ENCODE data around the gene EIF2S2.
A peak's percentile ranks its signal among the peaks of the same experiment; 100 is the strongest.

Gene EIF2S2

DNA sequence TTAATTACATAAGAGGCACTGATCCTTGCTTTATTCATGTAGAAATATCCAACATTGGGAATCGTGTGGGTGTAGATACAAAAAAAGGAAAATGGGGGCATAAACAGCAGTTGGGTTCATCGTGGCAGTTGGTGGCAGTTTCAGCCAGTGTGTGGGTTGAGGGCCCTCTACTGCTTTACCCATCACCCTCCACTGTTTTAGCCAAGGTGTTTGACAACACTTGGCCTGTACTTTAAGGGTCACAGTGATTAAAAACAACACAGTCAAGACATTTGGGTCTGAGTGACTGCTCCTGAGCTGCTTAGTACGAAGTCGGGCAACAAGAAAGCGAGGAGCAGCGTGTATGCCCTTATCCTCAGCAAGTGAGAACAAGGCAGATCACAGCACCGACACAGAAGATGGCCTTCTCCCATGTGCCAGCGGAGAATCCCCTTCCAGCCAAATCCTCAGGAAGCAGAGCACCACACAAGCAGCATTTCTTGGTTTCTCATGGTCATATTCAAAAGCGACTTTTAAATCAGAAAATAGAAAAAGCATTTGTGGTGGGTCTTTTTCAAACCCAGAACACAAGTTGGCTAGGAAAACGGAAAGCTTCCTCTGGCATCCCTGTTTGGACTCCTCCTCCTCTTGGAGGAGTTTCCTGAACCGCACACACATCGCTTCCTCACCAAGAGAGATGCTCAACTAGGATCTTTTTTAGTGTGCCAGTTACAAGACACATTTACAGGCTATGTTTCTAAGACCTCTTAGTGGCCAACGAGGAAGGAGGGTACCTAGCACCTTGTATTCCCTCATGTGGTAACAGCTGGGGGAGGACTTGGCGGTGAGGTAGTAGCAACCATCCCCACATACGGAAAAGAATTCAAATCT, 23.5 kb downstream of the EIF2S2 start:
- DNase-seq (ENCODE audit: low read depth): no peak

DNA sequence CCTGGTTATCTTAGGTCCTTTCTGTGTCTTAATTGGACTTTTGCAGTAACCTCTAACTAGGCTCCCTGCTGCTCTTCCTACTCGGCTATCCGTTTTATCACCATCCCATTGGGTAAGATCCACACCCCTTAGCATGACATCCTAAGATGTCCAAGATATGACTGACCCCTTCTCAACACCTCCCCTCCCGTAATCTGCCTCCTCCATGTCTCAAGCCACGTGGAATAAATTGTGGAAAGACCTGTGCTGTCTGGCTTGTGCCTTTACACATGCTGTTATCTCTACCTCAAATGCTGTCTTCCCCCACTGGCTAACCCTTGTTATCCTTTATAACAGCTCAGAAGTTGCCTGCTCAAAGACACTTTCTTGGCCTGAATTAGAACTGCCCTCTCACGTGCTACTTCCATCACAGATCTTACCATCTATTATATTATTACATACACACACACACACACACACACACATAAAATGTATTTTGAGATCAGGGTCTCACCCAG, 26.5 kb downstream of the EIF2S2 start:
- no peak for DNase-seq (ENCODE audit: low read depth)

DNA sequence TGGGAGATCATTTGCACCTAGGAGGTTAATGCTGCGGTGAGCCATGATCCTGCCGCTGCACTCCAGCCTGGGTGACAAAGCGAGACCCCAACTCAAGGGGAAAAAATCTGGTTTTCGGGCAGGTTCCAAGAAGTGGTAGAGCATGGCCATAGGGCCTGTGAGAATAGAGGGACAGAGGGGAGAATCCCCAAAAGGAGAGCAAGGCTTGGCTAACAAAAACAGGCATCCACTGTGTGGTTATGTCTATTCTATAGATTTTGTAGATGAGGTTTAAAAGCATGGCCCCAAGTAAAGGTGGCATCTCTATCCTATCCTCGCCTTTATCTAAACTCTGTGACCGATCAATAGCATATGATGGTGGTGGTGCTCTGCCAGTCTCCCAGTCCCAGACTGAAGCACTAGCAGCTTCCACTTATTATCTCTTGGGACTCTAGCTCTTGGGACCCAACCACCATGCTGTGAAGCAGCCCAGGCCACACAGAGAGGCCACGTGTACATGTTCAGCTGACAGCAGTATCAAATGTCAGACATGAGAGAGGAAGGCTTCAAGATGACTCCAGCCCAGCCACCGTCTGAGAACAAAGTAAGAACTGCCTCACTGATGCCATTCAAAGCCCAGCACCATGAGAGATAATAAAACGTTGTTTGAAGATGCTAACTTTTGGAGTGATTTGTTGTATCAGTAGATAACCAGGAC, 27.7 kb downstream of the EIF2S2 start:
- DNase-seq (ENCODE audit: low read depth): no peak

DNA sequence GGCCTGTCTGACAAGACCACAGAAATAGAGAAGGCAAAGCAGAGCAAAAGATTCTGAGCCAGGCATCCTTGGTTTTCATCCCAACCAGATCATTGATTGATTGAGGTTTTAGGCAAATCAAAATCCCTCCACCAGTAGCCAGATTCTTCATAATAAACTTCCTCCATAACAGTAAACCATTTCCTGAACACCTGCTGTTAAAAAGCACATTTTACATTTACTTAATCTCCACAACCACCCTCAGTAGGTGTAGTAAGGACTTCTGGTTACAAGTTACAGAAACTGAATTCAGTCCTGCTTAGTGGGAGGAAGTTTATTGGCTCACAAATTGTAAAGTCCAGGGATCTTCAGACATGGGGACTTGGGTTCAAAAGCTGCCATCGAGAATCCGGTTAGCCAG, 28.3 kb downstream of the EIF2S2 start:
- no peak for DNase-seq (ENCODE audit: low read depth)

DNA sequence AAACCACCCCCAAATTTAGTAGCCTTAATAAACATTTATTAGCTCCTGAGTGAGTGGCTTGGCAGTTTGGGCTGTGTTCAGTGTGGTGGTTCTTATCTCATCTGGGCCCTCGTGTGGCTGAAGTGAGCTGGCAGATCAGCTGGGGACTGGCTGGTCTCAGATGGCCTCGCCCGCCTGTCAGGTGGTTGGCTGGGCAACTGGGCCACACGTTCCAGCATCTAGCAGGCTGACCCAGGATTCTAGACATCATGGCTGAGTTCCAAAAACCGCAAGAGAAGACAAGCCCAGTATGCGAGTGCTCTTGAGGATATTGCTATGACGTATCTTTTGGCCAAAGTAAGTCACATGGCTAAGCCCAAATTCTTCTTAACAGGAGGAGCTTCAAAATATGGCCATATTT, 28.9 kb downstream of the EIF2S2 start:
- no peak for DNase-seq (ENCODE audit: low read depth)

DNA sequence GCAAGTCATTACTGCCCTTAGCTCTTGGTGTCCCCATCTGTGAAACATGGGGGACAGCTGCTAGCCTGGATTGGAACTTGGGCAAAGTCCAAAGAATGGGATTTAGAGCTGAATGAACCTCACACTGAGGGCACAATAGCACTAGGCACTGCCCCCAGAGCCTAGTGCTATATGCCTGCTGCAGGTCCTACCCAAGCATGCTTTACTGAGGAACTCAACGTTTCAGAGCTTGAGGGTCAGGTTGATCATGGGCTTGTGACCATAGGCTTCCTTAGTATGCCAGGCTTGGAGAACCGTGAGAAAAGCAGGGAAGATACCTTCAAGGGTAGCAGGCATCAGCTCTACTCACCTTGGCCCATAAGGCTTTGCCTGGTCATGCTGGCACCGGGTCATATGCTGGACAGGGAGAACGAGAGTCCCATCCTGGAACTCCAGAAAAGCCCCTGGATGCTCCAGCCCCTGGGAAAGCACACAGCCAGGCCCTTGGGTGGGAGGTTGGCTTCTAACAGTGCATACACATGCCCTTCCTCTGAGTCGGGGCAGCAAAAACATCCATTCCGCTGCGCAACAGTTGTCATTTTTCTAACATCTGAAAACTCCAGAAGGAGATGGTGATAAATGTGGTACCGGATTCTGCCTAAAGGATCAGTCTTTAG, 29.7 kb downstream of the EIF2S2 start:
- DNase-seq (ENCODE audit: low read depth): no peak

DNA sequence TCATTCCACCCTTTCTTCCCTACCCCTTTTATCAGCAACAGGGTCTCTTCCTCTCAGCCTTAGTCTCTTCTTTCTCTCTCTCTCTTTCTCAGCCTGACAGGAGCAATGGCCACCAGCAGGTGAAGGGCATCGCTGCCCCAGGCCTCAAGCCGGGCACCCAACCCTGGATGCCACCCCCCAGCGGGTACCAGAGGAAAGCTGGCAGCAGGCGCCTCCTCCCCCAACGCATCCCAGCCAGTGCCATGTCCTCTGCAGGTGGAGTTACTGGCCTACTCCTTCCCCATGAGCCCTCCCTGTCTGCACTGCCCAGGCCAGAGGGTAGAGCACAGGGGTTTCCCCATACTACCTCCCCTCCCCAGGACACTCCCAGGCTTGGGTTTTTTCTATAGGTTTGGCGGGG, 32.2 kb downstream of the EIF2S2 start:
- no peak for DNase-seq (ENCODE audit: low read depth)

DNA sequence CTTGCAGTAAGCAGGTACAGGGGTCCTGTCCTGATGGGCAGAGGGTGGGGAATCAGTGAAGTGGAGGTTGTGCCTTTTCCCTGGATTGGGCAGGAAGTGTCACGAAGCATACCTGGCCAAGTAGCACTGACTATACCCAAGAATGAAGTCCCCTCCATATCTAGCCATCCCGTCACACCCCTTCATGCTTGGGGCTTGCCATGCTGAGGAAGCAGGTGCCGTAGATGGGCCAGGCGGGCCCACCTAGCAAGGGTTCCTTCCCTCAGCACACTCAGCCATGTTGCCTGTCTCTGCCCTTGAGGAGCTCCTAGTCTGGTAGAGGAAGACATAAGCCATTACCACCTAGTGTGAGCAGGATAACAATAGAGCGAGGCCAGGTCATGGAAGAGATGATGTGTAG, 33.5 kb downstream of the EIF2S2 start:
- DNase-seq (ENCODE audit: low read depth): no peak

DNA sequence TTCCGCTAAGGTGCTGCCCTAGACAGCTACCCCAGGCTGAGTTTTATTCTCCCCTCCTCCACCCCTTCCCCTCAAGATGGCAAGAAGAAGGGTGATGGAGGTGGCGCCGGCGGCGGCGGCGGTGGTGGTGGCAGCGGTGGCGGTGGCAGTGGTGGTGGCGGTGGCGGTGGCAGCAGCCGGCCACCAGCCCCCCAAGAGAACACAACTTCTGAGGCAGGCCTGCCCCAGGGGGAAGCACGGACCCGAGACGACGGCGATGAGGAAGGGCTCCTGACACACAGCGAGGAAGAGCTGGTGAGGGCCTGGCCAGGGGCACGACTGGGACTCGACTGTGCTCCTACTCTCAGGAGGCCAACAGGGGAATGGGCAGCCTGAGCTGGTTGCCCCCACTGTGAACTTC, 35.1 kb downstream of the EIF2S2 start:
- no peak for DNase-seq (ENCODE audit: low read depth)

DNA sequence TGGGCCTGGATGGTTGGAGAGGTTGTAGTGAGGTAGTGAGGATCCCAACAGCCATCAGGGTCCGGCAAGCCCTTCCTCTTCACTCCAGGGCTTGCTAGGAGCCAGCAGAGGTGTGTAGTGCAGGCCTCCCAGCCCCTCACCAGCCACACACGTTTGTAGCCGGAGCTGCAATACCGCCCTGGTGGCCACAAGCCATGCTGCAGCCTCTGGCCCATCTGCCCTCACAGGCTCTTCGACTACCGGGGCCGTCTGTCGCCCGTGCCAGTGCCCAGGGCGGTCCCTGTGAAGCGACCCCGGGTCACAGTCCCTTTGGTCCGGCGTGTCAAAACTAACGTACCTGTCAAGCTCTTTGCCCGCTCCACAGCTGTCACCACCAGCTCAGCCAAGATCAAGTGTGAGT, 36.4 kb downstream of the EIF2S2 start:
- DNase-seq (ENCODE audit: low read depth): no peak

DNA sequence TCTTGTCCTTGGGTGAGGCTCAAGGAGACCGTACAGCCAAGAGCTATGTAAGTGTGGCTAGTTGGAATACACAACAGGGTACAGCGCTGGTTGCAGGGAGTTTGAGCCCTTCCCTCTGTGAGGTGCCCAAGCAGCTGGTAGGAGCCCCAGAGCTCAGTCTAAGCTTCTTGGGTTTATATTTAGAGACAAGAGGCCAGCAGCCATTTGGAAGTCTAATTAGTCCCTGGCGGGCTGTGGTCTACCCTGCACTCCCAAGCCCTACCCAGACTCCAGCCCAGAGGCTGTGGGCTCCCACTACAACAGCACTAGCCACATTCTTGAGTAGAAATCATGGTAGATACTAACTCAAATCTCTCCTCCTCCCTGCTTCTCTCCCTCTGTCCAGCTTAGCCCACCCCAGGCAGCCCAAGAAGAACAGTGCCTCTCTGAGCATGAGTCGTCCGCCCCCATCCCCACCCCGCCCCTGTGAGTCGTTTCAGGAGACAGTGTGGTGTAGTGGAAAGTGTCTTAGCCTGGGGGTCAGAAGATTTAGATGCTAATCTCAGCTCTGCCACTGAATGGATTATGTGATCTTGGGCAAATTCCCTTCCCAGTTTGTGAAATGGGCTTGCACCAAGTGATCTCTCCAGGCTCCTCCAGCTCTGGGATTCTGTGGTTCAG, 37.8 kb downstream of the EIF2S2 start:
- DNase-seq (ENCODE audit: low read depth): no peak

DNA sequence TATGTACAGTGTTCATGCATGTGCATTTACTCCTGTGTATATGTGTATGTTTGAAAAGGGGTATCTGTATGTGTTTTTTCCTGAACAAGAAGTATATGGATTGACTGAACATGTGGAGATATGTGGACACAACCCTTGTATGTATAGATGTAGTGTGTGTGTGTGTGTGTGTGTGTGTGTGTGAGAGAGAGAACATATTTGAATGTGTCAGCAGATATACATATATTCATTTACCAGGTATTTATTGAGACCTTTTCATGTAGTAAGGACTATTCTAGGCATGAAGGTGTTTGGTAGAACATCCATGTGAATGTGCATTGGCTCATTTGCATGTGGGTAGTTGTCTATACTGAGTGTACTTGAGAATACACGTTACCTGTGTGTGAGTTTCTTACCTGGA, 39.3 kb downstream of the EIF2S2 start:
- DNase-seq (ENCODE audit: low read depth): no peak

DNA sequence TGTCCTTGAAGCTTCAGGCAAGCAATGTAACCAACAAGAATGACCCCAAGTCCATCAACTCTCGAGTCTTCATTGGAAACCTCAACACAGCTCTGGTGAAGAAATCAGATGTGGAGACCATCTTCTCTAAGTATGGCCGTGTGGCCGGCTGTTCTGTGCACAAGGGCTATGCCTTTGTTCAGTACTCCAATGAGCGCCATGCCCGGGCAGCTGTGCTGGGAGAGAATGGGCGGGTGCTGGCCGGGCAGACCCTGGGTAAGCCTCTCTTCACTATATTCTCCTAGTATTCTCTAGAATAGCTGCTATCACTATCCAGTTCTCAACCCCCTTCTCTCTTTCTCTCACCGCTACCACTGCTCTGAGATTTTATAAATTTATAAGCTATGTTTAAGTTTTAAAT, 40.0 kb downstream of the EIF2S2 start:
- no peak for DNase-seq (ENCODE audit: low read depth)

DNA sequence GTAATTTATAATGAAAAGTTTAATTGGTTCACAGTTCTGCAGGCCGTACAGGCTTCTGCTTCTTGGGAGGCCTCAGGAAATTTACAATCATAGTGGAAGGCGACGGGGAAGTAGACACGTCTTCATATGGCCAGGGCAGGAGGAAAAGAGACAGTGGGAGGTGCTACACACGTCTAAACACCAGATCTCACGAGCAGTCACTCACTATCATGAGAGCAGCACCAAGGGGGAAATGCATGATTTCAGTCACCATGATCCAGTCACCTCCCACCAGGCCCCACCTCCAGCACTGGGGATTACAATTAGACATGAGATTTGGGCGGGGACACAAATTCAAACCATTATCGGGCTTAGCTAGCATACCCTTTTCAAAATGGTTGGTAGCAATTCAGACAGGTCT, 41.2 kb downstream of the EIF2S2 start:
- no peak for DNase-seq (ENCODE audit: low read depth)

DNA sequence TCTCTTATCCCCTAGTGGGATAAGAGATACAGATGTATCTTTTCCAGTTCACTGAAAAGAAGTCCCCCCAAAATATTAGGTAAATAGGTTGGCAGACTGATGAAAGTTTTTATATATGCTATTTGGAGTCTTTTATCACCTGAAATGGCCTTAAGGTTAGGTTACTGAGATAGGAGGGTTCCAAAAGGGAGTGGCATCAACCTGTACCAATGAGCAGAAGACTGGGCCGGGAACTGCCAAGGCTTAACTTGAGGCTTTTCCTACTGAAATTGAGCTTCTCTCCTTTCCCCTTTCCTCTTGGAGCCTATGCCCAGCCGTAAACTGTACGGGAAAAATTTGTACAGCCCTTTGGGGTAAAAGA, 42.0 kb downstream of the EIF2S2 start:
- no peak for DNase-seq (ENCODE audit: low read depth)

DNA sequence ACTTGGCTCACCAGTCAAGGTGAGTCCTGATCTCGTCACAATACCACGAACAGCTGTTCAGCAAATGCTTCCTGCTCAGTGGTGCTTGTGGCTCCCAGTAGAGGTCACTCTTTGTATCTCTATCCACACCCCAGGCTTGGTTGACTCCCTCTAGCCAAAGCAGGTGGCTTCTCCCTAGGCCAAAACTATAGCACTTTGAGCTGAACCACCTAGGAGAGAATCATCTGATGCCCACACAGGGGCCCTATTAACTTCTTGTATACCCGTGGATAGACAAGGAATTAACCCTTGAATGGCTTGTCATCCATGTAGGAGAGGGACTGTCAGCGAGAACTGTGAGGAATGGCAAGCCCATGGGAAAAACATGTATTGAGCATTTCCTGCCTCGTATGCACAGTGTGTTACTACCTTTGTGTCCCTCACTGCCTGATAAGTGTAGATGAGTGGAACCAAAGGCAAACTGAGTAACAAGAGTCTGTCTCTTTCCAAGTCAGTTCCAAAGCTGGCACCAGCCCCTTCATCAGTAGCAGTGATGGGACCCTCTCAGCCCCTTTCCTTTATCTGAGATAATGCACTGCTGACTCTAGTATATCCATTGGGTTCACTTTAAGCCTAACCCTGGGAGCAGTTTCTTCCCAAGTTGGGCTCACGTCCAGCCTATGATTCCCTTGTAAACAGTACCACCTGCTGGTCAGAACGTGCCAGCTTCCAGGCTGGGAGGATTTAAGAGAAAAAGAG, 42.5 kb downstream of the EIF2S2 start:
- peak; percentile 16 for DNase-seq (ENCODE audit: low read depth)

DNA sequence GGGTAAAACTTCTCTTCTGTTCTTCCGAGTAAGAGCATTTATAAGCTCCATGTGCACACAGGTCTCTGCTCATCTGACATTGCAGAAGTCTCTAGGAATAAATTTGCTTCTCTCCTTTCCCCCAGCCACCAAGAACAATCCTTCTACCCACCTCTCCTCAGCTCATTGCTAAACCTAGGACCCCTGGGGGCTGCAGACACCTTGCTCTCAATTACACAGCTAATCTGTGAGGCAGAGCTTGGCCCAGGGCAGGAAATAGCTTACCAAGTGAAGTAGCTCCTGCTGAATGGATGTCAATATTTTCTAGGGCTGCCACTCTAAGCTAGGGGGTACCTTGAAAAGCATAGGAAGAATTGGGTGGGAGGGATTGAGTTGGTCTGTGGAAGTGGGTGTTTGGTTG, 44.0 kb downstream of the EIF2S2 start:
- DNase-seq (ENCODE audit: low read depth): no peak

DNA sequence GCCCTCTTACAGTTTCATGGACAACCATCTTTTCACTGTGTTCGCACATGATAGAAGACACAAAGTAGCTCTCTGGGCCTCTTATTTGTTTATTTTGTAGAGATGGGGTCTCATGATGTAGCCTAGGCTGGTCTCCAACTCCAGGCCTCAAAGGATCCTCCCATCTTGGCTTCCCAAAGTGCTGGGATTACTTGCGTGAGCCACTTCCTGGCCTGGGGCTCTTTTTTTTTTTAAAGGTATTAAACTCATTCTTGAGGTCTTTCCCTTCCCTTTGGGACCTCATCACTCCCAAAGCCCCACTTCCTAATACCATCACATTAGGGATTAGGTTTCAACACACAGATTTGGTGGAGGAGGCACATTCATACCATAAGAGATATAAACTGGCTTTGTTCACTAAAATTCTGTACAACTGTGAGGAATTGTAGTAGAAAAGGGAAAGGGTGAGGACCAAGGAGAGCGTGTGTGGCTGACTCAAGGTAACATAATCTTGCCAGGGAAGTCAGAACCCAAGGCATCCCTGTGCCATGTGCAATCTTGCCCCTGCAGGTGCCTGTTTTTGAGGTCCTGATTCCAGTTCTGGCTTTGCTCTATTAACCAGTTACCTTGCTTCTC, 45.5 kb downstream of the EIF2S2 start:
- DNase-seq (ENCODE audit: low read depth): no peak

DNA sequence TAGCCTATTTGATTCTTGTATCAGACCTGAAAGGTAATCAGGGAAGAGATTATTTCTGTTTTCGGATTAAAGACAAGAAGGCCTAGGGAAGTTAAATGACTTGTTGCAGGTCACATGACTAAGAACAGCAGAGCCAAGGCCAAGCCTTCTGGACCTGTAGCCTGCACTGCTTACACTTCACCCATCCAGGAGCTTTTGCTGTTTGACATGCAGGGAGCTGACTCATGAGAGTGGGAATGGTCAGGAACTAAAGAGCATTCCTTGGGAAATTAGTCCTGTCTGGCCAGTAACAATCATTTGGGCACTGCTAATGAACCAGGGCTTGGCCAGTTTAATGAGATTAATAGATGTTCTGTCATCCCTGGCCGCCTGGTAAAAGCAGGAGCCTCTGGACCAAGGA, 46.8 kb downstream of the EIF2S2 start:
- no peak for DNase-seq (ENCODE audit: low read depth)

DNA sequence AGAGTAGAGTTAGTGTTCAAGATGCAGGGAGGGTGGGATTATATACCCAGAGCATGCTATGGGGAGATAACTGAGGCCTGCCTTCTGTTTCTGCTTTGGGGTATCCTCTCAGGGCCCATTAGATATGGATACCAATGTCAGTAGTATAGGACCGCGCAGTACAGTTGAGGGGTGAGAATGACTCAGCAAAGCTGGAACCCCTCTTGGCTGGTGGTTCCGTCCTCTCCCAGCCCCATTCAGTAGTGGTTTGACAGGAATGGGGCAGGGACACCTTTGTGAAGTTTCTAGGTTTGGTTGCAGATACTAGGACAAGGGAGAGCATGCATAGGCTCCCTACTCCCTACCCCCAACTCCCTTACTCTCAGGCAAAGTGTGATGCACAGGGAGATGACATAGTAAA, 47.8 kb downstream of the EIF2S2 start:
- DNase-seq (ENCODE audit: low read depth): no peak
